ENCODE data around the gene PRDX1.

Gene PRDX1

GRCh38 chr1:45552331-45552730 lies 30.6 kb upstream of the PRDX1 start:
- WGBS (ENCODE audit: insufficient coverage, insufficient read length): no CpG with 5 or more reads among the region's 1 CpG
- no peaks in the 10 kb centered on the region for H3K27me3 ChIP-seq (ENCODE audit: control insufficient read depth, insufficient read depth, low read length)
- H3K9me3 ChIP-seq (ENCODE audit: control insufficient read depth, insufficient read depth, low read length): no peaks in the 10 kb centered on the region
- no peak for DNase-seq (ENCODE audit: low read depth, low spot score)
- H3K4me1 ChIP-seq (ENCODE audit: control insufficient read depth, insufficient read depth, low read length): no peaks in the 10 kb centered on the region
- peaks cover 9% of the 10 kb centered on the region; the same call in 1 of the 2 replicates for H3K36me3 ChIP-seq (ENCODE audit: control insufficient read depth, insufficient read depth, low read length)
- no peak overlapping the region for H3K4me3 ChIP-seq (ENCODE audit: low read length)
- no peak overlapping the region for H3K27ac ChIP-seq (ENCODE audit: low read length)

DNA sequence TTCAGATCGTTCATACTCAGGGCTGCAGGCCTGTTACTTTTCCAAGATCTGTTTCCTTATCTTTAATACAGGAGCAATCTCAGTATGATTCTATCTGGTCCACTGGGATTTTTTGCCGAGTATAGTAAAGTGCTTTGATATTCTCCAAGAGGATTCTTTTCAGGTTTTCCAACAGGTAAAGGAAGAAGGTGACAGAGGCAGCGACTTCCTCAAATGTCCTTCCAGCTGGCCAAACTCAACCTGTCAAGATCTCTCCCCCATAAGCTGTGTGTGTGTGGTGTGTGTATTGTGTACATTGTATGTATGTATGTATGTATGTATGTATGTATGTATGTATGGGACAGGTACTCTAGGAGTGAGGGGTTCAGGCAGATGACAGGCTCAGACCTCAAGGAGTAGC lies 30.0 kb upstream of the PRDX1 start:
- no peak for DNase-seq (ENCODE audit: low read depth, low spot score)
- Histone ChIP-seq H3K27me3 (ENCODE audit: control insufficient read depth, insufficient read depth, low read length) (no peaks in the 10 kb centered on the region), H3K27ac (ENCODE audit: low read length) (no peak overlapping the region), H3K4me3 (ENCODE audit: low read length) (peak overlapping the region; percentile 61; the same call in 1 of the 2 replicates), H3K36me3 (ENCODE audit: control insufficient read depth, insufficient read depth, low read length) (peaks cover 9% of the 10 kb centered on the region; the same call in 1 of the 2 replicates), H3K4me1 (ENCODE audit: control insufficient read depth, insufficient read depth, low read length) (no peaks in the 10 kb centered on the region), H3K9me3 (ENCODE audit: control insufficient read depth, insufficient read depth, low read length) (no peaks in the 10 kb centered on the region)
- WGBS (ENCODE audit: insufficient coverage, insufficient read length): no CpG with 5 or more reads among the region's 3 CpGs

GRCh38 chr1:45550401-45551351 lies 29.0 kb upstream of the PRDX1 start, which contains the start of gene AKR1A1:
TSS of gene AKR1A1 (plus strand) at chr1:45550826. CDS start at chr1:45561795, 10,969 bp downstream.
- no peaks in the 10 kb centered on the region for H3K27me3 ChIP-seq (ENCODE audit: control insufficient read depth, insufficient read depth, low read length)
- no peaks in the 10 kb centered on the region for H3K4me1 ChIP-seq (ENCODE audit: control insufficient read depth, insufficient read depth, low read length)
- H3K27ac ChIP-seq (ENCODE audit: low read length): no peak within 1 kb of the TSS
- no peaks in the 10 kb centered on the region for H3K9me3 ChIP-seq (ENCODE audit: control insufficient read depth, insufficient read depth, low read length)
- H3K4me3 ChIP-seq (ENCODE audit: low read length): peak within 1 kb of the TSS; percentile 61
- no CpG with 5 or more reads among the region's 47 CpGs for WGBS (ENCODE audit: insufficient coverage, insufficient read length)
- peak; percentile 82 for DNase-seq (ENCODE audit: low read depth, low spot score)
- H3K36me3 ChIP-seq (ENCODE audit: control insufficient read depth, insufficient read depth, low read length): peaks cover 5% of the 10 kb centered on the region; the same call in 1 of the 2 replicates

GRCh38 chr1:45545553-45546310 lies 24.0 kb upstream of the PRDX1 start:
- H3K27ac ChIP-seq (ENCODE audit: low read length): no peak overlapping the region
- no peak for DNase-seq (ENCODE audit: low read depth, low spot score)
- no CpG with 5 or more reads among the region's 7 CpGs for WGBS (ENCODE audit: insufficient coverage, insufficient read length)
- H3K36me3 ChIP-seq (ENCODE audit: control insufficient read depth, insufficient read depth, low read length): no peaks in the 10 kb centered on the region
- H3K4me1 ChIP-seq (ENCODE audit: control insufficient read depth, insufficient read depth, low read length): no peaks in the 10 kb centered on the region
- H3K27me3 ChIP-seq (ENCODE audit: control insufficient read depth, insufficient read depth, low read length): no peaks in the 10 kb centered on the region
- no peak overlapping the region for H3K4me3 ChIP-seq (ENCODE audit: low read length)
- no peaks in the 10 kb centered on the region for H3K9me3 ChIP-seq (ENCODE audit: control insufficient read depth, insufficient read depth, low read length)

GRCh38 chr1:45545019-45545493 lies 23.4 kb upstream of the PRDX1 start:
- Histone ChIP-seq H3K4me3 (ENCODE audit: low read length) (no peak overlapping the region), H3K27ac (ENCODE audit: low read length) (no peak overlapping the region), H3K27me3 (ENCODE audit: control insufficient read depth, insufficient read depth, low read length) (no peaks in the 10 kb centered on the region), H3K4me1 (ENCODE audit: control insufficient read depth, insufficient read depth, low read length) (no peaks in the 10 kb centered on the region), H3K36me3 (ENCODE audit: control insufficient read depth, insufficient read depth, low read length) (no peaks in the 10 kb centered on the region), H3K9me3 (ENCODE audit: control insufficient read depth, insufficient read depth, low read length) (no peaks in the 10 kb centered on the region)
- no peak for DNase-seq (ENCODE audit: low read depth, low spot score)
- WGBS (ENCODE audit: insufficient coverage, insufficient read length): no CpG with 5 or more reads among the region's 6 CpGs

DNA sequence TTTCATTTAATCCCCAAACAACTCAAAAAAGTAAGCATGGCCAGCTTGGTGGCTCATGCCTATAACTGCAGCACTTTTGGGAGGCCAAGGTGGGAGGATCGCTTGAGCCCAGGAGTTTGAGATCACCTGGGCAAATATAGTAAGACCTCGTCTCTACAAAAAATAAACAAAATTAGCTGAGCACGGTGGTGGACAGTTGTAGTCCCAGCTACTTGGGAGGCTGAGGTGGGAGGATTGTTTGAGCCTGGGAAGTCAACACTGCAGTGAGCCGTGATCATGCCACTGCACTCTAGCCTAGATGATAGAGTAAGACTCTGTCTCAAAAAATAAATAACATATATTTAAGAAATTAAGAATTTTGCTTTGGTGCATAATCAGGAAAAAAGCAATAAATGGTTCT lies 22.8 kb upstream of the PRDX1 start:
- Histone ChIP-seq H3K9me3 (ENCODE audit: control insufficient read depth, insufficient read depth, low read length) (no peaks in the 10 kb centered on the region), H3K27me3 (ENCODE audit: control insufficient read depth, insufficient read depth, low read length) (no peaks in the 10 kb centered on the region), H3K4me3 (ENCODE audit: low read length) (no peak overlapping the region), H3K36me3 (ENCODE audit: control insufficient read depth, insufficient read depth, low read length) (no peaks in the 10 kb centered on the region), H3K27ac (ENCODE audit: low read length) (no peak overlapping the region), H3K4me1 (ENCODE audit: control insufficient read depth, insufficient read depth, low read length) (no peaks in the 10 kb centered on the region)
- no CpG with 5 or more reads among the region's 4 CpGs for WGBS (ENCODE audit: insufficient coverage, insufficient read length)
- DNase-seq (ENCODE audit: low read depth, low spot score): no peak

DNA sequence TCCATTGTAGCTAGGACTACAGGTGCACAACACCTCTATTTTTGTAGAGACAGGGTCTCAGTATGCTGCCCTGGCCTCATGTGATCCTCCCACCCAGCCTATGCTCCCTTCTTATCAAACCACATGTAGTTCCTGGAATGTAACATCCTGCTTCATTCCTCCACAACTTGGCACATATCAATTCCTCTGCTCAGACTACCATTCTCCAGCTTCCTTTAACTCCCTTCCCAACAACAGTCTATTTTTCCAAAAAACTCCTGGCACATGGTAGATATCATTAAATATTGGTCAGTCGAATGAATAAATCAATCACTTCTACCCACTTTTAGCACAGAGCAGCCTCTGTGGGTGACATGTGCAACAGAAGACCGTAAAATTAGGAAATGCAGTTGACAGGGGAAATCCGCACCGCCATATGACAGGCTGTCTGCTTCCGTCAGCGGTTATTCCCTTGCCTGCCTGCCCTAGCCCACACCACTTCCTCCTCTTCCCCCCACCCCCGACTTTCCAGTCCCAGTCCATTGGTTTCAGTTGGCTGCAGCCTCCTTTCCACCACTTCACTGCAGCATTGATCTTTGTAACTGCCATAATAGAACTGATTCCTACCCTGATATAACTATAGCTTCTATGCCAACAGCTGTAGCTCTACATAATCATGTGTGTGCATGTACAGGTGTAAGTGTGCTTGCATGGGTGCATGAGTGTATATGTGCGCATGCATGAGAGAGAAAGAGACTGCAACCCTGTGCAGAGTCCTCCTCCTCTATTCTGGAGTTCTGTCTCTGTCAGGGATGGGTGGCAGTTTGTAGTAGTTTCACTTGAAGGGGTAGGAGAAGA lies 22.1 kb upstream of the PRDX1 start:
- no peaks in the 10 kb centered on the region for H3K27me3 ChIP-seq (ENCODE audit: control insufficient read depth, insufficient read depth, low read length)
- H3K27ac ChIP-seq (ENCODE audit: low read length): no peak overlapping the region
- H3K36me3 ChIP-seq (ENCODE audit: control insufficient read depth, insufficient read depth, low read length): no peaks in the 10 kb centered on the region
- no peak overlapping the region for H3K4me3 ChIP-seq (ENCODE audit: low read length)
- H3K9me3 ChIP-seq (ENCODE audit: control insufficient read depth, insufficient read depth, low read length): no peaks in the 10 kb centered on the region
- no CpG with 5 or more reads among the region's 8 CpGs for WGBS (ENCODE audit: insufficient coverage, insufficient read length)
- no peak for DNase-seq (ENCODE audit: low read depth, low spot score)
- H3K4me1 ChIP-seq (ENCODE audit: control insufficient read depth, insufficient read depth, low read length): no peaks in the 10 kb centered on the region

- Histone ChIP-seq H3K9me3 (ENCODE audit: control insufficient read depth, insufficient read depth, low read length) (no peaks in the 10 kb centered on the region), H3K4me1 (ENCODE audit: control insufficient read depth, insufficient read depth, low read length) (no peaks in the 10 kb centered on the region)
Measured at GRCh38 chr1:45542591-45542990, 20.9 kb upstream of the PRDX1 start.

DNA sequence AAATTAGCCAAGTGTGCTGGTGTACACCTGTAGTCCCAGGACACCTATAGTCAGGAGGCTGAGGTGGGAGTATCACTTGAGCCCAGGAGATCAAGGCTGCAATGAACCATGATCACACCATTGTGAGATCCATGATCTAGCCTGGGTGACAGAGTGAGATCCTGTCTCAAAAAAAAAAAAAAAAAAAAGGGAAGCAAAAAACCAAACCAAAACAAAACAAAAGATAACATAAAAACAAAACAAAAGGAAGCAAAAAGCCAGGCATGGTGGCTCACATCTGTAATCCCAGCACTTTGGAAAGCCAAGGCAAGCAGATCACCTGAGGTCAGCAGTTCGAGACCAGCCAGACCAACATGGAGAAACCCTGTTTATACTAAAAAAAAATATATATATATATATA lies 19.5 kb upstream of the PRDX1 start:
- DNase-seq (ENCODE audit: low read depth, low spot score): no peak
- Histone ChIP-seq H3K36me3 (ENCODE audit: control insufficient read depth, insufficient read depth, low read length) (no peaks in the 10 kb centered on the region), H3K4me1 (ENCODE audit: control insufficient read depth, insufficient read depth, low read length) (no peaks in the 10 kb centered on the region), H3K27ac (ENCODE audit: low read length) (no peak overlapping the region), H3K9me3 (ENCODE audit: control insufficient read depth, insufficient read depth, low read length) (no peaks in the 10 kb centered on the region), H3K4me3 (ENCODE audit: low read length) (no peak overlapping the region), H3K27me3 (ENCODE audit: control insufficient read depth, insufficient read depth, low read length) (no peaks in the 10 kb centered on the region)
- WGBS (ENCODE audit: insufficient coverage, insufficient read length): no CpG with 5 or more reads among the region's 1 CpG

More at GRCh38 chr1:45542591-45542990, 20.9 kb upstream of the PRDX1 start:
- H3K27ac ChIP-seq (ENCODE audit: low read length): no peak overlapping the region
- H3K27me3 ChIP-seq (ENCODE audit: control insufficient read depth, insufficient read depth, low read length): no peaks in the 10 kb centered on the region
- no peak overlapping the region for H3K4me3 ChIP-seq (ENCODE audit: low read length)
- no CpG with 5 or more reads among the region's 4 CpGs for WGBS (ENCODE audit: insufficient coverage, insufficient read length)
- no peak for DNase-seq (ENCODE audit: low read depth, low spot score)
- no peaks in the 10 kb centered on the region for H3K36me3 ChIP-seq (ENCODE audit: control insufficient read depth, insufficient read depth, low read length)

DNA sequence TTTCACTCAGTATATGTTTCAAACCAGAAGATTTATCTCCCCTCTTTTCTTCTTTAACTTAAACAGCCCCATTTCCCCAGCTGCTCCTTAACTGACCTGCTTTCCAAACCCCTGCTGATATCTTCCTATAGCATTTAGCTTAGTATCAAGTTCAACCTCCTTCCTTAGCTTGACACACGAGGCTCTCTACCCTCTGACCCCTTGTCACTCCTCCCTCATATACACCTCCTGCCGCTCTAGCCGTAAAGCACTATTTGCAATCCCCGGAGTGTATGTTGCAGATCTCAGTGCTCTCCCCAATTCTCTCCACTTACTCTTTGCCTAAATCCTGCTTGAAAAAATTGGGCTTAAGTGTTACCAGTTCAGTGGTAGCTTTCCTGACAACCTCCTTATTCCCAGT lies 15.2 kb upstream of the PRDX1 start:
- no peaks in the 10 kb centered on the region for H3K27me3 ChIP-seq (ENCODE audit: control insufficient read depth, insufficient read depth, low read length)
- no CpG with 5 or more reads among the region's 4 CpGs for WGBS (ENCODE audit: insufficient coverage, insufficient read length)
- H3K4me1 ChIP-seq (ENCODE audit: control insufficient read depth, insufficient read depth, low read length): no peaks in the 10 kb centered on the region
- no peaks in the 10 kb centered on the region for H3K9me3 ChIP-seq (ENCODE audit: control insufficient read depth, insufficient read depth, low read length)
- no peak overlapping the region for H3K27ac ChIP-seq (ENCODE audit: low read length)
- no peaks in the 10 kb centered on the region for H3K36me3 ChIP-seq (ENCODE audit: control insufficient read depth, insufficient read depth, low read length)
- DNase-seq (ENCODE audit: low read depth, low spot score): no peak
- H3K4me3 ChIP-seq (ENCODE audit: low read length): no peak overlapping the region

Data from iPS DF 6.9 (cell line).